Natural killer cell treated with Interleukin-12 subunit alpha and Interleukin-12 subunit beta and Interleukin-15 and Interleukin-18, amount 100 ng/mL, for 72 hours (primary cell): Measurements from ENCODE around the gene NSMCE1. TPM values are rescaled to one million over a fixed set of nuclear protein-coding genes. Genes with fewer than 3 reads are reported as not detected.
A peak's percentile ranks its signal among the peaks of the same experiment; 100 is the strongest.

Experiments used
- ATAC-seq, 2 donors: fragments of 150-1000 bp; cut with Tn5 transposase in 1 of 2; sonication (Bioruptor Pico), chemical (Tn5 transposase) in 1 of 2; 2 replicates each; pipeline ENCODE4 v1.10.0; 2021
- DNase-seq: peaks from one replicate; pipeline ENCODE4 v3.0.0; 2022; ENCODE audit warnings: low spot score
- H3K27ac Mint-ChIP-seq, 2 donors: 1 replicate in 1 of 2; 2 replicates in 1 of 2; pipeline ENCODE4 v1.8.0; 2022; ENCODE audit warnings: mixed read lengths in 2 of 2, mild to moderate bottlenecking in 1 of 2, moderate library complexity in 1 of 2
- H3K27me3 Mint-ChIP-seq, 2 donors: 1 replicate in 1 of 2; 2 replicates in 1 of 2; pipeline ENCODE4 v1.8.0; 2022; ENCODE audit warnings: mixed read lengths in 2 of 2
- H3K36me3 Mint-ChIP-seq: one replicate; pipeline ENCODE4 v1.8.0; 2022; ENCODE audit warnings: mixed read lengths
- H3K4me1 Mint-ChIP-seq, 2 donors: 1 replicate in 1 of 2; 2 replicates in 1 of 2; pipeline ENCODE4 v1.8.0; 2022; ENCODE audit warnings: low read depth in 2 of 2, mixed read lengths in 2 of 2, mild to moderate bottlenecking in 1 of 2
- H3K4me3 Mint-ChIP-seq: one replicate; pipeline ENCODE4 v1.8.0; 2022; ENCODE audit warnings: mixed read lengths
- H3K9me3 Mint-ChIP-seq: 2 replicates; pipeline ENCODE4 v1.8.0; 2022; ENCODE audit warnings: mixed read lengths
- total RNA-seq, 2 donors: library from RNA; stranded (reverse); gene quantifications; one replicate each; pipeline ENCODE4 v1.2.3, GENCODE V29; 2022

Gene NSMCE1
- total RNA-seq, 2 donors from 2014 or later: 37.7 to 50.4 TPM

- Mint-ChIP-seq H3K4me3 (no peak overlapping the region), H3K27ac (peak overlapping the region in 1 of 2 donors; percentile 85)
Measured at GRCh38 chr16:27240948-27241531, 27.5 kb downstream of the NSMCE1 start.

DNA sequence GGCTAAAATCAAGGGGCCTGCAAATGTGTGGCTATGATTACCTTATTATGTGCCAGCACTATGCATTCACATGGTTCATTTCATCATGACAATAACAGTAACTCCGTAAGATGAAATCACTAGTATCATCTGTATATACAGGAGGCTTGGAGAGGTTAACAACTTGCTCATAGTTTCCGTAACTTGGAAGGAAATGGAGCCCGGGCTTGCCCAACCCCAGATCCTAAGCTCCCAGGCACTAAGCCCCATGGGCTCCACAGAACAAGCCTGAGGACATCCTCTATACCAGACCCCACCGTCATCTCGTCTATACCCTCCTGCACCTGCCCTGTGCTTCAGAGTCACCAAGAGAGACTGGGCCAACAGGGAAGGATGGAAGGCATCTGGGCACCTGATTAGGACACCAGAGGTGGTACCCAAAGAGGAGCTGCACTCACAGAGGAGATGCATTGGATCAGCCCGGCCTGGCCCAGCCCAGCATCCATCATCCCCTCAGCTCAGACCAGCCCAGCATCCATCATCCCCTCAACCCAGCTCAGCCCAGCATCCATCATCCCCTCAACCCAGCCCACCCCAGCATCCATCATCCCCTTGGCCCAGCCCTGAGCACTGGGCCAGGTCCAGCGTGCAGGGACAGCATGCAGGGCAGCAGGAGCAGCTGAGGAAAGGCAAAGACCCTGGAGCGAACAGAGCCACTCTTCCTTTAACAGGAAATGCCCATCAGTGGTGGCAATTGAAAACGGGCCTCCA, 28.5 kb downstream of the NSMCE1 start:
- H3K27me3 Mint-ChIP-seq: no peaks in the 10 kb centered on the region
- DNase-seq (no peak), ATAC-seq (no peak)
- no peaks in the 10 kb centered on the region for H3K9me3 Mint-ChIP-seq
- no peak overlapping the region for H3K4me3 Mint-ChIP-seq
- no peaks in the 10 kb centered on the region for H3K36me3 Mint-ChIP-seq
- peak overlapping the region in 1 of 2 donors; percentile 95 for H3K27ac Mint-ChIP-seq
- H3K4me1 Mint-ChIP-seq: peaks cover 66 to 71% of the 10 kb centered on the region in 2 donors

More at GRCh38 chr16:27240948-27241531, 27.5 kb downstream of the NSMCE1 start:
- DNase-seq: no peak
- Mint-ChIP-seq H3K4me1 (peaks cover 64 to 66% of the 10 kb centered on the region in 2 donors), H3K27me3 (no peaks in the 10 kb centered on the region), H3K36me3 (no peaks in the 10 kb centered on the region), H3K9me3 (no peaks in the 10 kb centered on the region)
- ATAC-seq: no peak

DNA sequence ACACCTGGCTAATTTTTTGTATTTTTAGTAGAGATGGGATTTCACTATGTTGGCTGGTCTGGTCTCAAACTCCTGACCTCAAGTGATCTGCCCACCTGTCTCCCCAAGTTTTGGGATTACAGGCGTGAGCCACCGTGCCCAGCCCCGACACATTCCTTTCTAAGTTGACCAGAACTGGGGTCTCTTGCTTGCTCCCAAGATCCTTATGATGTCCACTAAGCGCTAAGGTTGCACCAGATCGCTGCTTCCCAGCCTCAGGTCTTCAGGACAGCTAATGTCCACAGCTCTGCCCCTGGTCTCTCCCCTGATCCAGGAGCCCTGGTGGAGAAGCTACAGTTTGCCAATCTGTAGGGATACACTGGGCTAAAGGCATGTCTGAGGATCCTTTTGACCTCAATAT, 29.5 kb downstream of the NSMCE1 start:
- H3K27me3 Mint-ChIP-seq: no peaks in the 10 kb centered on the region
- peaks cover 62 to 68% of the 10 kb centered on the region in 2 donors for H3K4me1 Mint-ChIP-seq
- no peaks in the 10 kb centered on the region for H3K9me3 Mint-ChIP-seq
- H3K27ac Mint-ChIP-seq: peak overlapping the region; percentile 94 to 95
- DNase-seq: no peak
- peak overlapping the region; percentile 89 for H3K4me3 Mint-ChIP-seq
- ATAC-seq: no peak
- no peaks in the 10 kb centered on the region for H3K36me3 Mint-ChIP-seq

- no peaks in the 10 kb centered on the region for H3K36me3 Mint-ChIP-seq
- no peak for DNase-seq
Measured at GRCh38 chr16:27238591-27238990, 30.0 kb downstream of the NSMCE1 start.

DNA sequence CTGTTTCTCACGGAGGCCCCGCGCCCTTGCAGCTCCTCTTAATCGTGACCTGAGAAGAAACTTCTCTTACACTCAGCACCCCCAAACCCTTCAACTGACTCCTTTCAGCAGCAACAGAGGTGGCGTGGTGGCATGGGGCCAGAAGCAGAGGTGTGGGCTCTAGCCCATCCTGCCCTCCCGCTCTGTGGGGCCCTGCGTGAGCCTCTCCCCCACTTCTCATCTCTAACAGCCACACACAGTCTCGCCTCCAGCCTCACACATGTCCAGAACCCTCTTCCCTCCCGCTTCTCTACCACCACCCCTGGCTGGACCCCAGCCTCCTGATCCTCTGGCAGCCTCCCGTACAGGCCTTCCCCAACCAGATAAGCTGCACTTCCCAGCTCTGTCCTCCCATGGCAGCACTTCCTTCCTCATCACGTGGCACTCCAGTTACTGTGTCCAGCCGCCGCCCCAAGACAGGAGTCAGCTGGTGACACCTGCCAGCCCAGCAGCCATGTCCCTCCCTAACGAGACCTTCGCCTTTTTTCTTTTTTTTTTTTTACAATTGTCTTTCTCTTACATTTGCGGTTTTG, 30.5 kb downstream of the NSMCE1 start:
- Mint-ChIP-seq H3K4me3 (peak overlapping the region; percentile 89), H3K27me3 (no peaks in the 10 kb centered on the region), H3K4me1 (peaks cover 53 to 60% of the 10 kb centered on the region in 2 donors), H3K27ac (peak overlapping the region; percentile 94 to 95), H3K9me3 (no peaks in the 10 kb centered on the region), H3K36me3 (no peaks in the 10 kb centered on the region)
- DNase-seq: no peak
- ATAC-seq: peak; percentile 20 to 22

More at GRCh38 chr16:27238591-27238990, 30.0 kb downstream of the NSMCE1 start:
- Mint-ChIP-seq H3K4me1 (peaks cover 58 to 64% of the 10 kb centered on the region in 2 donors), H3K4me3 (peak overlapping the region; percentile 89), H3K27me3 (no peaks in the 10 kb centered on the region), H3K27ac (peak overlapping the region; percentile 94 to 95), H3K9me3 (no peaks in the 10 kb centered on the region)
- ATAC-seq: no peak

DNA sequence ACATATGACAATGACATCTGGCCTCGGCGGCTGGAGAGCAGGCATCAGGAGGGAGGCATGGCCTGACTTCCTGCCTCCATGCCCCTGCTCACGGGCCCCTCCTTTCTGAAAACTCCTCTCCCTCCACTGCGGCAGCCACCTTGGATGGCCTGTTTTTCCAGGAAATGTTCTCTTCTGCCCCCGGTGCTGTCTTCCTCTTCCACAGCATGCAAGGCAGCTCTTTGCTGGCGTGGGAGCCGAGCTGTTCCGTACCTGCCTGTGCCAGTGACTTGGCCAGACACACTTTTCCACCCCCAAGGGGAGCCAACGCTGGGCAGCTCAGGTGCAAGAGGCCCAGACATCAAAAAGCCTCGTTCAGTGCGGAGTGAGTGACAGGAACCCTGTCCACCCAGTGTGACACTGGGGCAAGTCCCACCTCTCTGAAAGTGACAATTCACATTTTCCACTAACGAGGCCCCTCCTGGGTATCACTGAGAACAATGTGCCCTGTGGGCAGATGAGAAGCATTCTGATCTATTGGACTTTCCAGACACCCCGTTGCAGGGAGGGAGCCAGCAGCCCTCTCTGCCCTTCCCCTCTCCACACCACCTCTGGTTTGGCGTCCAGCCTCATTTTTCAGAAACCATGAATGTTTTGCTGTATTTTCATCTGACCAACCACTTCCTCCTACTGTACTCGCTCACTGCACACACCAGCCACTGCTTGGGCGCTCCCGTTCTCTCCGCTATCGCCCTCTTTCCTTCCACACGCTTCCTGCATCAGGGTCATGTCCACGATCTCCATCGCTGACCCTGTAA, 31.2 kb downstream of the NSMCE1 start:
- Mint-ChIP-seq H3K27ac (peak overlapping the region; percentile 94 to 95), H3K4me3 (peak overlapping the region; percentile 89), H3K9me3 (no peaks in the 10 kb centered on the region), H3K4me1 (peaks cover 51 to 55% of the 10 kb centered on the region in 2 donors), H3K27me3 (no peaks in the 10 kb centered on the region), H3K36me3 (no peaks in the 10 kb centered on the region)
- DNase-seq: peak; percentile 90
- peak; percentile 81 to 85 for ATAC-seq

- DNase-seq (no peak), ATAC-seq (no peak)
- Mint-ChIP-seq H3K4me3 (peak overlapping the region; percentile 89), H3K27ac (peak overlapping the region; percentile 94 to 95), H3K27me3 (no peaks in the 10 kb centered on the region), H3K4me1 (peaks cover 51 to 58% of the 10 kb centered on the region in 2 donors), H3K36me3 (no peaks in the 10 kb centered on the region), H3K9me3 (no peaks in the 10 kb centered on the region)
Measured at GRCh38 chr16:27236635-27237218, 31.8 kb downstream of the NSMCE1 start.

DNA sequence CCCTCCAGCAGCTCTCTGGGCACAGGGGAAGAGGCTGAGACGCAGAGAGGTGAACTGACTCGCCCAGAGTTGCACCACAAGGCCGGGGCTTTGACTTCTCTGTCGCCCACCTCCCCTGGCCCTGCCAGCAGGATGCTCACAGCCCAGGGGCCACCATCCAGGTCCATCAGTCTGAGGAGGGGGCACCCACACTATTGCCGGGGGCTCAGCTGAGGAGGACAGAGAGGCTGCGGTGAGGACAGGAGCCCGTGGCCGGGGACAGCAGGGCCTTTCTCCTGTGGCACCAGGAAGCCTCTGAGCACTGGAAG, 32.7 kb downstream of the NSMCE1 start:
- no peaks in the 10 kb centered on the region for H3K9me3 Mint-ChIP-seq
- ATAC-seq: no peak
- H3K27me3 Mint-ChIP-seq: no peaks in the 10 kb centered on the region
- peak overlapping the region; percentile 94 to 95 for H3K27ac Mint-ChIP-seq
- no peaks in the 10 kb centered on the region for H3K36me3 Mint-ChIP-seq
- DNase-seq: no peak
- peak overlapping the region; percentile 83 for H3K4me3 Mint-ChIP-seq
- peaks cover 53 to 60% of the 10 kb centered on the region in 2 donors for H3K4me1 Mint-ChIP-seq

DNA sequence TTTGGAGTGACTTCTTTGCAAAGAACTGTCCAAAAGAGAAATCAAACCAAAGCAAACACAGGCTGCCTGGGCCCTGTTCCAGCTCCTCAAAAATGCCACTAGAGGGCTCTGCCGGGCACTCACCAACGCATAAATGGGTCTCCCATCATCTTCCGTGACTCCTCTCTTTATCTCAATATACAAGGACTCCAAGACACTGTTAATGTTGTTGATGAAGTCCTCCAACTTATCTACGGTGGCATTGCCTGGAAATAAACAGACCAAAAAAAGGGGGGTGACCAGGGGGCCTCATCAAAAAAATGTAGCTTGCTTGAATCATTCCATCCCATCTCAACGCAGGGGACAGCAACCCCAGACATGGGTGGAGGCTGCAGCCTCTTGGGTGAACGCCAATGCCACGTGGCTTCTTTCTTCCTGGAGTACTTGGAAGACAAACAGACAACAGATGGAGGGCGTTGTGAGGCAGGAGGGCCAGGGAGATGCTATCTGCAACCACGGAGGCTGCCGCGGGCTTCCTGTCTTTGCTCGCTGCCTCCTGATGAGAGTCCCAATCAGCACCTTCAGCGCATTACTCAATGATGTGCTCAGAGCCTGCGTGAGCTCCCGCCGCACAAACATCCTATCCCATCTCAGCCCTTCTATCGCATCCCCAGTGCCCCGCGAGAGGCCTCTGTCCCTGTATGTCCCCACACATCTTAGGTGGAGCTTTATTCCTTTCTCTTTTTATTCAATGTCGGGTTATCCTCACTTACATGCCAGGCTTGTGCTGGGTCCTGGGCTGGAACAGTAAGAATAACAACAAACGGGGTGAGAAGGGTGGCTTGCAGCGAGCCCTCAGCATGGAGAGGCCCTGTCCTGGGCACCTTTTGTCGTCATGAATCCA, 33.3 kb downstream of the NSMCE1 start:
- Mint-ChIP-seq H3K27ac (peak overlapping the region; percentile 94 to 95), H3K4me3 (peak overlapping the region; percentile 83), H3K27me3 (no peaks in the 10 kb centered on the region), H3K4me1 (peaks cover 58 to 66% of the 10 kb centered on the region in 2 donors), H3K9me3 (no peaks in the 10 kb centered on the region), H3K36me3 (no peaks in the 10 kb centered on the region)
- DNase-seq (peak; percentile 85), ATAC-seq (peak; percentile 76 to 78)

DNA sequence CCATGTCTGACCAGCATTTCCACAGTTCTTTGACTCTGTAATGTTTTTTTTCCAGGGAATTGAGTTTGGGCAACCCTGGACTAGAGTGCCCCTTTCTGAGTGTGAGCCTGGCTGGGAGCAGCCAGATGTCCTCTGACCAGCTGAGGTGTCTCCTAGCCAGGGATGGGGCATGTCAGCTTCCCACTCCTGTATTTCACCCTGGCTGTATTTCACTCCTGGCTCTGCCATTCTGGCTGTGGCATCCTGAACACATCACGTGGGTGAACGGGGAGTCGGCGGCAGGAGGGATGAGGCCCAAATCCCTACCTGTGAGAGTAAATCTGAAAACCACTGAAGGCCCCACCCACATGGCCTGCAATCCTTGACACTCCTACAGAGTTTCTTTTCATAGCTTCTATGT, 34.0 kb downstream of the NSMCE1 start:
- ATAC-seq (no peak), DNase-seq (no peak)
- Mint-ChIP-seq H3K4me3 (peak overlapping the region; percentile 83), H3K36me3 (no peaks in the 10 kb centered on the region), H3K27ac (peak overlapping the region; percentile 94 to 95), H3K4me1 (peaks cover 58 to 60% of the 10 kb centered on the region in 2 donors), H3K9me3 (no peaks in the 10 kb centered on the region), H3K27me3 (no peaks in the 10 kb centered on the region)

DNA sequence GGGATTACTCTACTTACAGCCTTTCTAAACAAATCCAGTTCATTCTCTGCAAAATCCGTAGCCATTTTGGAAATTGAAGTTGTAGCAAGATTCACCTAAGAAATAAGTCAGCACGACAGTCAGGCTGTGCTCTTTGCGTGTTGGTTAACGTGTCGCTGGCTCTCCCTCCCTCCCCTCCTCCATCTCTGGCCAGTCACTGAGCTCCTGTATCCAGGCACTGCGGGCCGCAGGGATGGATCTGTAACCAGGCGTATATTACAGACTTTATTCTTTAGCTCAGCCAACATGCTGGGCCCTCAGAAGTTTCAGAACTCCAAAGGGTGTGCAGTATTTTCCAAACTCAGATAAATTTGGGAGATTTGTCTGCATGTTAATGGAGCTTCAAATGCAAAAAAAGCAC, 34.4 kb downstream of the NSMCE1 start:
- H3K27me3 Mint-ChIP-seq: no peaks in the 10 kb centered on the region
- DNase-seq (no peak), ATAC-seq (no peak)
- H3K36me3 Mint-ChIP-seq: no peaks in the 10 kb centered on the region
- H3K27ac Mint-ChIP-seq: peak overlapping the region in 1 of 2 donors; percentile 95
- no peaks in the 10 kb centered on the region for H3K9me3 Mint-ChIP-seq
- H3K4me3 Mint-ChIP-seq: no peak overlapping the region
- H3K4me1 Mint-ChIP-seq: peaks cover 58 to 61% of the 10 kb centered on the region in 2 donors

GRCh38 chr16:27233731-27234130, 34.8 kb downstream of the NSMCE1 start:
- H3K4me1 Mint-ChIP-seq: peaks cover 58 to 61% of the 10 kb centered on the region in 2 donors
- no peaks in the 10 kb centered on the region for H3K36me3 Mint-ChIP-seq
- no peaks in the 10 kb centered on the region for H3K27me3 Mint-ChIP-seq
- no peak for DNase-seq
- ATAC-seq: no peak
- H3K27ac Mint-ChIP-seq: no peak overlapping the region
- H3K4me3 Mint-ChIP-seq: no peak overlapping the region
- no peaks in the 10 kb centered on the region for H3K9me3 Mint-ChIP-seq
